ENCODE results near the gene CCDC92. TPM values are rescaled to one million over a fixed set of nuclear protein-coding genes. Genes with fewer than 3 reads are reported as not detected.

The CCDC92 gene
- total RNA-seq, 1 donor from 2014 or later = 38.9 TPM

GRCh38 chr12:123937707-123938591, 34.7 kb downstream of the CCDC92 start:
- no peak overlapping the region for H2AFZ ChIP-seq (ENCODE audit: low read depth, low read length)
- Mint-ChIP-seq H3K36me3 (ENCODE audit: low read depth, unreplicated experiment) (peaks cover 54% of the 10 kb centered on the region), H3K9me3 (ENCODE audit: unreplicated experiment) (peaks cover 16% of the 10 kb centered on the region), H3K4me1 (ENCODE audit: low read depth, unreplicated experiment) (peaks cover 19% of the 10 kb centered on the region), H3K27ac (ENCODE audit: unreplicated experiment) (peak overlapping the region; percentile 79), H3K4me3 (ENCODE audit: unreplicated experiment) (peak overlapping the region; percentile 68), H3K27me3 (ENCODE audit: low read depth, unreplicated experiment) (no peaks in the 10 kb centered on the region)
- H3K4me2 ChIP-seq (ENCODE audit: low read length) = peak overlapping the region; percentile 34
- no peaks in the 10 kb centered on the region for H3K79me2 ChIP-seq (ENCODE audit: insufficient read depth, low read length)
- H3K9ac ChIP-seq (ENCODE audit: low read length) = no peak overlapping the region
- DNase-seq (ENCODE audit: low read depth) (peak; percentile 14), FAIRE-seq (peak; percentile 23)
- TF ChIP-seq EZH2 (IDR thresholded peaks at IDR 0.05; ENCODE audit: insufficient read depth, low read length) = no peak
- TF ChIP-seq CTCF (IDR thresholded peaks at IDR 0.05; ENCODE audit: insufficient read depth, low read depth, low read length) = no peak
- peaks cover 8% of the 10 kb centered on the region for H4K20me1 ChIP-seq (ENCODE audit: insufficient read depth, low read length)
- H3K27ac ChIP-seq (ENCODE audit: low read depth, low read length) = peak overlapping the region; percentile 18
- peaks cover 18% of the 10 kb centered on the region for H3K4me1 ChIP-seq (ENCODE audit: insufficient read depth, low read length)
- peaks cover 2% of the 10 kb centered on the region for H3K36me3 ChIP-seq (ENCODE audit: insufficient read depth, low read length)
- peaks cover 7% of the 10 kb centered on the region for H3K9me3 ChIP-seq (ENCODE audit: insufficient read depth, low read depth, low read length)
- H3K4me3 ChIP-seq (ENCODE audit: insufficient read depth, low read depth, low read length) = no peak overlapping the region
- no peaks in the 10 kb centered on the region for H3K27me3 ChIP-seq (ENCODE audit: insufficient read depth, low read length)

DNA sequence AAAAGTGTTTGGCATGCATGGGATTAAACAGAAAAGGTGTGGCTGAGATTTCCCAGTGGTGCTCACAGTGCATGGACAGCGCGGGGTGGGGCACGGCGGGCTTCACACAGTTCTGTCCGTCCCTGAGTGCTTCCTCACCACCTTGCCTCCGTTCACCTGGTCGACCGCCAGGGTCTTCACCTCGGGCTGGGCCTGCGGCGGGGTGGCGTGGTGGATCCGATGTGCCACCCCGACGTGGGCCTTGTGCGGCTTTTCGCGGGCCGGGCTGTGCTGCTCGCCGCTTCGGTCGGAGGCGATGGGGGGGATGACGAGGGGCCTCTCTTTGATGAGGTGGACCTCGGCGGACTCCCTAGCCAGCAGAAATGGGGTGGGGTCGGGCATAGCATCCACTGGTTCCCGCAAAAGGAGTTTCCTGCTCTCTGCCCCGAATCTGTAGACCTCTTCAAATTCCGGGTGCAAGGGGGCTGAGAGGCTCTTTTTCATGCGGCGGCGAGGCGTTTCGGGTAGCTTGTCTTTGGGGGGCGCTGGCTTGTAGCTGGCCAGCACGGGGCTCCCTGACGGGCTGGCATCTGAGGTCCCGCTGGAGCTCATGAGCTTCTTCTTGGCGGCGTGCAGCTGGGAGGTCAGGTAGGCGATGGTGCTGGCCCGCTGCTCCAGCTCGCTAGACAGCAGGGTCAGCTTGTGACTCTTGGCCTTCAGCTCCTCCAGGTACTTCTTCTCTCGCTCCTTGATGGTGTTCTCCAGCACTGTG, 35.5 kb downstream of the CCDC92 start:
- Mint-ChIP-seq H3K4me1 (ENCODE audit: low read depth, unreplicated experiment) (peaks cover 19% of the 10 kb centered on the region), H3K27me3 (ENCODE audit: low read depth, unreplicated experiment) (peaks cover under 1% of the 10 kb centered on the region), H3K27ac (ENCODE audit: unreplicated experiment) (no peak overlapping the region), H3K9me3 (ENCODE audit: unreplicated experiment) (peaks cover 8% of the 10 kb centered on the region), H3K36me3 (ENCODE audit: low read depth, unreplicated experiment) (peaks cover 46% of the 10 kb centered on the region), H3K4me3 (ENCODE audit: unreplicated experiment) (peak overlapping the region; percentile 2)
- TF ChIP-seq EZH2 (IDR thresholded peaks at IDR 0.05; ENCODE audit: insufficient read depth, low read length) = no peak
- H4K20me1 ChIP-seq (ENCODE audit: insufficient read depth, low read length) = peaks cover 3% of the 10 kb centered on the region
- peaks cover 11% of the 10 kb centered on the region for H3K4me1 ChIP-seq (ENCODE audit: insufficient read depth, low read length)
- DNase-seq (ENCODE audit: low read depth) (no peak), FAIRE-seq (no peak)
- no peak overlapping the region for H3K9ac ChIP-seq (ENCODE audit: low read length)
- H2AFZ ChIP-seq (ENCODE audit: low read depth, low read length) = no peak overlapping the region
- no peak overlapping the region for H3K4me3 ChIP-seq (ENCODE audit: insufficient read depth, low read depth, low read length)
- peaks cover 7% of the 10 kb centered on the region for H3K9me3 ChIP-seq (ENCODE audit: insufficient read depth, low read depth, low read length)
- H3K27me3 ChIP-seq (ENCODE audit: insufficient read depth, low read length) = no peaks in the 10 kb centered on the region
- peaks cover 2% of the 10 kb centered on the region for H3K36me3 ChIP-seq (ENCODE audit: insufficient read depth, low read length)
- H3K79me2 ChIP-seq (ENCODE audit: insufficient read depth, low read length) = no peaks in the 10 kb centered on the region
- H3K4me2 ChIP-seq (ENCODE audit: low read length) = no peak overlapping the region
- H3K27ac ChIP-seq (ENCODE audit: low read depth, low read length) = no peak overlapping the region

DNA sequence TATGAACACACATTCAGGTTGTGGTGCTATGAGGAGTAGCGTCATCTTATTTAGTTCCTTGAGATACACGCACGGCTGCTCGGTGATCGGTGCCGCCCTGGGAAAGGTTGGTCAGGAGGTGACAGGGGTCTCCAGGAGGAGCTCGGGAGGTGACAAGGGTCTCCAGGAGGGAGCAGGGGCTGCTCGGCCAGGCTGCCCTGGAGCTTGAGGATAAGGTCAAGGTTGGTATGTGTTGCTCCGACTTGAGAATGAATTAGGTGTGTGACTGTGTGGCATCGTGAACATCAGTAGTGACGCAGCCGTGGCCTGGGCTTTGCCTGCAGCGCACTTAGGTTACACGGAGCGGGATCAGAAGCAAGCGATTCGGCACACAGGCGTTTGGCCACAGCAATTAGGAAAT, 36.2 kb downstream of the CCDC92 start:
- no peak for DNase-seq (ENCODE audit: low read depth)
- Mint-ChIP-seq H3K4me3 (ENCODE audit: unreplicated experiment) (no peak overlapping the region), H3K36me3 (ENCODE audit: low read depth, unreplicated experiment) (peaks cover 40% of the 10 kb centered on the region), H3K27ac (ENCODE audit: unreplicated experiment) (no peak overlapping the region), H3K4me1 (ENCODE audit: low read depth, unreplicated experiment) (peaks cover 19% of the 10 kb centered on the region), H3K27me3 (ENCODE audit: low read depth, unreplicated experiment) (peaks cover 7% of the 10 kb centered on the region), H3K9me3 (ENCODE audit: unreplicated experiment) (peaks cover 6% of the 10 kb centered on the region)
- H2AFZ ChIP-seq (ENCODE audit: low read depth, low read length) = no peak overlapping the region
- no peak overlapping the region for H3K4me2 ChIP-seq (ENCODE audit: low read length)
- H3K27ac ChIP-seq (ENCODE audit: low read depth, low read length) = no peak overlapping the region
- no peak overlapping the region for H3K9ac ChIP-seq (ENCODE audit: low read length)
- H3K9me3 ChIP-seq (ENCODE audit: insufficient read depth, low read depth, low read length) = peaks cover 2% of the 10 kb centered on the region
- no peaks in the 10 kb centered on the region for H4K20me1 ChIP-seq (ENCODE audit: insufficient read depth, low read length)
- no peak for FAIRE-seq
- peaks cover 2% of the 10 kb centered on the region for H3K36me3 ChIP-seq (ENCODE audit: insufficient read depth, low read length)
- no peaks in the 10 kb centered on the region for H3K79me2 ChIP-seq (ENCODE audit: insufficient read depth, low read length)
- H3K4me1 ChIP-seq (ENCODE audit: insufficient read depth, low read length) = peaks cover 6% of the 10 kb centered on the region
- H3K4me3 ChIP-seq (ENCODE audit: insufficient read depth, low read depth, low read length) = no peak overlapping the region
- TF ChIP-seq EZH2 (IDR thresholded peaks at IDR 0.05; ENCODE audit: insufficient read depth, low read length) = no peak
- H3K27me3 ChIP-seq (ENCODE audit: insufficient read depth, low read length) = no peaks in the 10 kb centered on the region

Data from astrocyte (in vitro differentiated cells and primary cell).